A549 (cell line): ENCODE measurements around the gene NAA60. TPM values are rescaled to one million over a fixed set of nuclear protein-coding genes. Genes with fewer than 3 reads are reported as not detected.

Experiments used
- ATAC-seq, 2 experiments: fragments of 200-7000 bp in 1 of 2; fragments of >200 bp in 1 of 2; cut with Nextera tagmentation in 1 of 2; cut with Tn5 transposase in 1 of 2; 3 replicates each; pipeline versions ENCODE4 v1.8.0 to v1.9.1; 2018 to 2020; ENCODE audit warnings: mild to moderate bottlenecking in 1 of 2, moderate library complexity in 1 of 2
- CTCF ChIA-PET: fragments of 300-600 bp; sonication (Branson Sonifier 250); formaldehyde crosslinking; extraction: SDS; loops from one replicate; lab custom pipeline; 2021; ENCODE audit warnings: antibody characterized with exemption, inconsistent platforms; lab: Yijun Ruan, JAX
- POLR2A ChIA-PET: fragments of 350-600 bp; formaldehyde crosslinking; extraction: SDS; loops from one replicate; lab custom pipeline; 2021; ENCODE audit warnings: antibody characterized with exemption, inconsistent platforms; lab: Yijun Ruan, JAX
- DNase-seq, 2 experiments: peaks; one replicate each; pipeline versions ENCODE4 v3.0.0 to v3.0.0-alpha.2; 2011 to 2016; ENCODE audit warnings: low read depth in 1 of 2, low spot score in 1 of 2
- FAIRE-seq: peaks from 2 replicates; lab custom pipeline; 2011; peaks lifted over from hg19 to GRCh38; lab: Jason Lieb, UNC
- H3K27ac ChIP-seq, 2 experiments: fragments of >200 bp; sonication (Bioruptor Twin); formaldehyde crosslinking; 3 replicates each; pipeline ENCODE4 v1.5.1; 2016 to 2017
- H3K4me1 ChIP-seq: fragments of >200 bp; sonication (Bioruptor Twin); formaldehyde crosslinking; 3 replicates; pipeline ENCODE4 v1.6.1; 2016
- H3K4me2 ChIP-seq: fragments of >200 bp; sonication (Bioruptor Twin); formaldehyde crosslinking; 3 replicates; pipeline ENCODE4 v1.6.1; 2016
- H3K4me3 ChIP-seq: fragments of >200 bp; sonication (Bioruptor Twin); formaldehyde crosslinking; 3 replicates; pipeline ENCODE4 v1.5.1; 2016
- H3K9me3 ChIP-seq: fragments of >200 bp; sonication (Bioruptor Twin); formaldehyde crosslinking; 3 replicates; pipeline ENCODE4 v1.6.1; 2016
- CEBPB ChIP-seq, 2 experiments: fragments of >200 bp in 1 of 2; sonication (Bioruptor Twin) in 1 of 2; formaldehyde crosslinking in 1 of 2; IDR thresholded peaks; 2 replicates each; pipeline ENCODE4 v1.6.1; 2012 to 2016
- CHD2 ChIP-seq: fragments of 150-350 bp; IDR thresholded peaks from 2 replicates; pipeline ENCODE4 v1.6.1; 2014; ENCODE audit warnings: low read length; ENCODE audit not compliant: partially characterized antibody
- CHD4 ChIP-seq: fragments of 200-600 bp; sonication (generic); IDR thresholded peaks from 2 replicates; pipeline ENCODE4 v1.6.1; 2016; ENCODE audit warnings: antibody characterized with exemption, mild to moderate bottlenecking, borderline replicate concordance
- EHF ChIP-seq: fragments of 250-450 bp; sonication (Bioruptor Pico); IDR thresholded peaks from 2 replicates; pipeline ENCODE4 v1.5.0; 2020; ENCODE audit warnings: mild to moderate bottlenecking
- EP300 ChIP-seq, 2 experiments: fragments of >200 bp; sonication (Bioruptor Twin); formaldehyde crosslinking; IDR thresholded peaks; 2 replicates in 1 of 2; 3 replicates in 1 of 2; pipeline ENCODE4 v1.6.1; 2016 to 2017
- ESRRA ChIP-seq: fragments of 150-350 bp; IDR thresholded peaks from 2 replicates; pipeline ENCODE4 v1.6.1; 2014; ENCODE audit warnings: mild to moderate bottlenecking, low read length, borderline replicate concordance
- FOSB ChIP-seq: fragments of 250-450 bp; sonication (Bioruptor Pico); IDR thresholded peaks from 2 replicates; pipeline ENCODE4 v1.5.0; 2020; ENCODE audit warnings: mild to moderate bottlenecking, moderate library complexity
- HDAC2 ChIP-seq: fragments of 200-600 bp; sonication (generic); IDR thresholded peaks from 2 replicates; pipeline ENCODE4 v1.6.1; 2016
- HEYL ChIP-seq: fragments of 250-450 bp; sonication (Bioruptor Pico); IDR thresholded peaks from 2 replicates; pipeline ENCODE4 v1.8.0; 2021; ENCODE audit warnings: mild to moderate bottlenecking, moderate library complexity
- HOXB13 ChIP-seq: fragments of 250-450 bp; sonication (Bioruptor Pico); IDR thresholded peaks from 2 replicates; pipeline ENCODE4 v1.5.0; 2020; ENCODE audit warnings: low read depth, mild to moderate bottlenecking, moderate library complexity
- HOXB5 ChIP-seq: fragments of 250-450 bp; sonication (Bioruptor Pico); IDR thresholded peaks from 2 replicates; pipeline ENCODE4 v1.5.0; 2020; ENCODE audit warnings: mild to moderate bottlenecking, moderate library complexity
- JUN ChIP-seq, 2 experiments: fragments of >200 bp; sonication (Bioruptor Twin); formaldehyde crosslinking; IDR thresholded peaks; 2 replicates in 1 of 2; 3 replicates in 1 of 2; pipeline ENCODE4 v1.6.1; 2016 to 2017
- KDM1A ChIP-seq: fragments of 200-600 bp; sonication (generic); IDR thresholded peaks from 2 replicates; pipeline ENCODE4 v1.6.1; 2016; ENCODE audit warnings: low read depth, mild to moderate bottlenecking
- MAFK ChIP-seq: fragments of 450-650 bp; IDR thresholded peaks from 2 replicates; pipeline ENCODE4 v1.6.1; 2014; ENCODE audit not compliant: partially characterized antibody
- MYC ChIP-seq: IDR thresholded peaks from 2 replicates; pipeline ENCODE4 v1.6.1; 2012; ENCODE audit warnings: mild to moderate bottlenecking, inconsistent platforms, low read length, improper control_type of control experiment, borderline replicate concordance
- NFE2L2 ChIP-seq: fragments of 150-350 bp; conservative IDR thresholded peaks from 2 replicates; pipeline ENCODE4 v1.6.1; 2014; ENCODE audit warnings: low read length
- NPAS2 ChIP-seq: fragments of 250-450 bp; sonication (Bioruptor Pico); IDR thresholded peaks from 2 replicates; pipeline ENCODE4 v1.8.0; 2022; ENCODE audit warnings: mild to moderate bottlenecking, moderate library complexity, borderline replicate concordance
- NR3C1 ChIP-seq: fragments of >200 bp; sonication (Bioruptor Twin); formaldehyde crosslinking; IDR thresholded peaks from 3 replicates; pipeline ENCODE4 v1.6.1; 2017
- POLR2AphosphoS2 ChIP-seq: conservative IDR thresholded peaks from 2 replicates; pipeline ENCODE4 v1.6.1; 2012; ENCODE audit warnings: low read length, improper control_type of control experiment, inconsistent platforms
- RAD21 ChIP-seq, 2 experiments: fragments of >200 bp in 1 of 2; sonication (Bioruptor Twin) in 1 of 2; formaldehyde crosslinking in 1 of 2; IDR thresholded peaks in 1 of 2; conservative IDR thresholded peaks in 1 of 2; 2 replicates in 1 of 2; 3 replicates in 1 of 2; pipeline ENCODE4 v1.6.1; 2012 to 2018; ENCODE audit warnings: inconsistent platforms in 1 of 2
- RARB ChIP-seq: fragments of 250-450 bp; sonication (Bioruptor Pico); IDR thresholded peaks from 2 replicates; pipeline ENCODE4 v1.8.0; 2021; ENCODE audit warnings: mild to moderate bottlenecking, moderate library complexity
- RCOR1 ChIP-seq: fragments of 150-350 bp; IDR thresholded peaks from 2 replicates; pipeline ENCODE4 v1.6.1; 2014; ENCODE audit warnings: antibody characterized with exemption, low read length, low read depth
- SMC3 ChIP-seq: fragments of >200 bp; sonication (Bioruptor Twin); formaldehyde crosslinking; IDR thresholded peaks from 3 replicates; pipeline ENCODE4 v1.6.1; 2018; ENCODE audit warnings: inconsistent platforms
- SREBF2 ChIP-seq: fragments of 450-650 bp; IDR thresholded peaks from 2 replicates; pipeline ENCODE4 v1.6.1; 2014; ENCODE audit warnings: mild to moderate bottlenecking, moderate library complexity
- ZSCAN20 ChIP-seq: fragments of 250-450 bp; sonication (Bioruptor Pico); IDR thresholded peaks from 2 replicates; pipeline ENCODE4 v1.8.0; 2022; ENCODE audit warnings: mild to moderate bottlenecking, moderate library complexity
- WGBS: methylation state at CpG from one replicate; pipeline ENCODE4 v1.1.6; 2017; ENCODE audit errors: missing lambda C conversion rate; 5-methylcytosine and 5-hydroxymethylcytosine counted together
- polyA plus RNA-seq, 4 experiments: library from polyadenylated mRNA; depleted of rRNA in 3 of 4; stranded (reverse); fragments of >200 nt; fragmentation: RNase III in 1 of 4; extraction: RNeasy Plus Mini Kit Qiagen cat#74134 plus additional on column Dnase treatment in 1 of 4; gene quantifications; 2 replicates in 3 of 4; 3 replicates in 1 of 4; pipeline ENCODE4 v1.2.3, GENCODE V29; 2011 to 2017
- TF ChIP-seq, protein P1 (sequence below): fragments of >200 bp; sonication (Bioruptor Twin); formaldehyde crosslinking; IDR thresholded peaks from 2 replicates; pipeline ENCODE4 v1.6.1; 2016
- TF ChIP-seq, protein P2 (sequence below): IDR thresholded peaks from 2 replicates; pipeline ENCODE4 v1.6.1; 2012
- TF ChIP-seq, protein P3 (sequence below): fragments of 250-450 bp; sonication (Bioruptor Pico); IDR thresholded peaks from 2 replicates; pipeline ENCODE4 v1.5.0; 2021; ENCODE audit warnings: mild to moderate bottlenecking, moderate library complexity, borderline replicate concordance
- TF ChIP-seq, protein P4 (sequence below): IDR thresholded peaks from 2 replicates; pipeline ENCODE4 v1.6.1; 2012; ENCODE audit warnings: low read depth, borderline replicate concordance
- TF ChIP-seq, protein P5 (sequence below): fragments of 250-450 bp; sonication (Bioruptor Pico); IDR thresholded peaks from 2 replicates; pipeline ENCODE4 v1.5.0; 2020; ENCODE audit warnings: low read depth, mild to moderate bottlenecking, moderate library complexity

NAA60 gene
- polyA plus RNA-seq, 2 of the 4 experiments (the other 2 are of a cell fraction) = 41.6 to 43.9 TPM

DNA sequence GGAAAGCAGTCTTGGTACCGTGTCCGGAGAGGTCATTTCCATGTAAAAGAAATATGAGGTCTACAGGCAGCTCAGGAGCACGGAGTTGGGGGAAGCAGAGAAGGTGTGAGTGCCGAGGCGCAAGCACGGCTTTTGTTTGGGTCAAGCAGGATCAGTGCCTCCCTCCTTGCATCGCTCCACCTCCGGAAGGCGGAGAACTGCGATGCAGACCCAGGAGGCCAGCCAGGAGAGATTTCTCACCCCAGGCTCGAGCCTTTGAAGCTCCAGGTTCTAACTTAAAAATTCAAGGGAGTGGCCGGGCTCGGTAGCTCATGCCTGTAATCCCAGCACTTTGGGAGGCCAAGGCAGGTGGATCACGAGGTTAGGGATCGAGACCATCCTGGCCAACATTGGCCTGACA is 25.0 kb downstream of the NAA60 start:
- ChIA-PET POLR2A (no interaction called here), CTCF (interaction anchor here (0.6 to 1.1 kb wide), 3 partner anchors 15 to 171 kb away, joined by 3 read pairs; partner anchors contain the start of gene CLUAP1)
- 95% methylated on average over 13 of the region's 15 CpGs for WGBS
- Histone ChIP-seq H3K9me3 (no peaks in the 10 kb centered on the region), H3K27ac (no peak overlapping the region), H3K4me1 (no peaks in the 10 kb centered on the region), H3K4me3 (no peak overlapping the region), H3K4me2 (no peak overlapping the region)
- TF ChIP-seq HEYL (no peak), JUN (IDR thresholded peaks at IDR 0.05) (no peak), CEBPB (IDR thresholded peaks at IDR 0.05) (no peak), RAD21 (conservative IDR thresholded peaks at IDR 0.05 in 1 of 2, IDR thresholded peaks at IDR 0.05 in 1 of 2) (no peak), KDM1A (no peak), MYC (no peak), FOSB (CRISPR knock-in tag) (no peak), NR3C1 (no peak), HOXB5 (CRISPR knock-in tag) (no peak), ESRRA (no peak), HOXB13 (CRISPR knock-in tag) (no peak), MAFK (no peak)
- TF ChIP-seq, protein P1, sequence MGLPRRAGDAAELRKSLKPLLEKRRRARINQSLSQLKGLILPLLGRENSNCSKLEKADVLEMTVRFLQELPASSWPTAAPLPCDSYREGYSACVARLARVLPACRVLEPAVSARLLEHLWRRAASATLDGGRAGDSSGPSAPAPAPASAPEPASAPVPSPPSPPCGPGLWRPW = no peak
- TF ChIP-seq, protein P2, sequence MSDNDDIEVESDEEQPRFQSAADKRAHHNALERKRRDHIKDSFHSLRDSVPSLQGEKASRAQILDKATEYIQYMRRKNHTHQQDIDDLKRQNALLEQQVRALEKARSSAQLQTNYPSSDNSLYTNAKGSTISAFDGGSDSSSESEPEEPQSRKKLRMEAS = no peak
- TF ChIP-seq, protein P3, sequence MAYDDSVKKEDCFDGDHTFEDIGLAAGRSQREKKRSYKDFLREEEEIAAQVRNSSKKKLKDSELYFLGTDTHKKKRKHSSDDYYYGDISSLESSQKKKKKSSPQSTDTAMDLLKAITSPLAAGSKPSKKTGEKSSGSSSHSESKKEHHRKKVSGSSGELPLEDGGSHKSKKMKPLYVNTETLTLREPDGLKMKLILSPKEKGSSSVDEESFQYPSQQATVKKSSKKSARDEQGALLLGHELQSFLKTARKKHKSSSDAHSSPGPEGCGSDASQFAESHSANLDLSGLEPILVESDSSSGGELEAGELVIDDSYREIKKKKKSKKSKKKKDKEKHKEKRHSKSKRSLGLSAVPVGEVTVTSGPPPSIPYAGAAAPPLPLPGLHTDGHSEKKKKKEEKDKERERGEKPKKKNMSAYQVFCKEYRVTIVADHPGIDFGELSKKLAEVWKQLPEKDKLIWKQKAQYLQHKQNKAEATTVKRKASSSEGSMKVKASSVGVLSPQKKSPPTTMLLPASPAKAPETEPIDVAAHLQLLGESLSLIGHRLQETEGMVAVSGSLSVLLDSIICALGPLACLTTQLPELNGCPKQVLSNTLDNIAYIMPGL (CRISPR knock-in tag) = no peak
- no peak for ATAC-seq
- DNase-seq = no peak
- no peak for FAIRE-seq

DNA sequence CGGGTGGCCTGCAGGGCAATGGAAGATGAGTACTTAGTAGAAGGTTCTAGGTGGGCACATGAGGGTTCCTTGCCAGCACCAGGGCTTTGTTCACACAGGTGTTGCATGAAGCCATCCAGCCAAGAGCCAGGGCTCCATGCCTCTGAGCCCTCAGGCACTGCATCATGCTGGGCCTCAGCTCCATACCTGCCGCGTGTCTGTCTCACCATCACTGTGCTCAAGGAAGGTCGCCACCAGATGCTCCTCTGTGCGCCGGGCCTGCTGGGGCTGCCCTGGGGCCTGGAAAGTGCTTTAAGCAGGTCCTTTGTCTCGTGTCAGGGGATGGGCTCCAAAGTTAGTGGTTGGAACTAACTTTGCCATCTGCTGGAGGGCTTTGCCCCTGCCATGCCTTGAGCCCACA is 26.3 kb downstream of the NAA60 start:
- TF ChIP-seq HEYL (no peak), POLR2AphosphoS2 (no peak), RARB (CRISPR knock-in tag) (no peak), CHD2 (no peak), RCOR1 (no peak), KDM1A (no peak), EHF (CRISPR knock-in tag) (no peak), EP300 (IDR thresholded peaks at IDR 0.05) (no peak), NFE2L2 (no peak), CHD4 (no peak), ZSCAN20 (CRISPR knock-in tag) (no peak), SMC3 (no peak), SREBF2 (no peak), HDAC2 (no peak), NPAS2 (CRISPR knock-in tag) (no peak), HOXB5 (CRISPR knock-in tag) (no peak)
- TF ChIP-seq, protein P3 (CRISPR knock-in tag) = no peak
- TF ChIP-seq, protein P4, sequence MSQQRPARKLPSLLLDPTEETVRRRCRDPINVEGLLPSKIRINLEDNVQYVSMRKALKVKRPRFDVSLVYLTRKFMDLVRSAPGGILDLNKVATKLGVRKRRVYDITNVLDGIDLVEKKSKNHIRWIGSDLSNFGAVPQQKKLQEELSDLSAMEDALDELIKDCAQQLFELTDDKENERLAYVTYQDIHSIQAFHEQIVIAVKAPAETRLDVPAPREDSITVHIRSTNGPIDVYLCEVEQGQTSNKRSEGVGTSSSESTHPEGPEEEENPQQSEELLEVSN = no peak
- TF ChIP-seq, protein P5, sequence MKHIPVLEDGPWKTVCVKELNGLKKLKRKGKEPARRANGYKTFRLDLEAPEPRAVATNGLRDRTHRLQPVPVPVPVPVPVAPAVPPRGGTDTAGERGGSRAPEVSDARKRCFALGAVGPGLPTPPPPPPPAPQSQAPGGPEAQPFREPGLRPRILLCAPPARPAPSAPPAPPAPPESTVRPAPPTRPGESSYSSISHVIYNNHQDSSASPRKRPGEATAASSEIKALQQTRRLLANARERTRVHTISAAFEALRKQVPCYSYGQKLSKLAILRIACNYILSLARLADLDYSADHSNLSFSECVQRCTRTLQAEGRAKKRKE (CRISPR knock-in tag) = no peak
- no peaks in the 10 kb centered on the region for H3K9me3 ChIP-seq
- no peak overlapping the region for H3K27ac ChIP-seq
- ATAC-seq (no peak; a peak in 1 of 6 replicates), FAIRE-seq (no peak), DNase-seq (no peak)
- CTCF ChIA-PET = interaction anchor here (1.4 kb wide), 1 partner anchor 10 kb away, joined by 3 read pairs; no protein-coding TSS in a partner anchor
- no peak overlapping the region for H3K4me2 ChIP-seq
- no peak overlapping the region for H3K4me3 ChIP-seq
- POLR2A ChIA-PET = no interaction called here
- WGBS = 93% methylated on average over 7 of the region's 7 CpGs
- no peaks in the 10 kb centered on the region for H3K4me1 ChIP-seq
